Lower lobe of right lung (tissue), 2 donors: ENCODE results near the gene ESR1. TPM values are rescaled to one million over a fixed set of nuclear protein-coding genes. Genes with fewer than 3 reads are reported as not detected.

ENCODE experiments used
- ATAC-seq, 2 donors: fragments of 200-7000 bp; cut with Tn5 transposase; one replicate each; pipeline ENCODE4 v1.9.1; 2020 to 2022; ENCODE audit warnings: mild to moderate bottlenecking in 2 of 2, moderate library complexity in 2 of 2
- DNase-seq: peaks from one replicate; pipeline ENCODE4 v3.0.0-alpha.2; 2020
- H3K27ac ChIP-seq: fragments of 200-600 bp; one replicate; pipeline ENCODE4 v1.8.0; 2022
- H3K27me3 ChIP-seq: fragments of 200-600 bp; one replicate; pipeline ENCODE4 v1.8.0; 2022; ENCODE audit warnings: low read depth
- H3K36me3 ChIP-seq: fragments of 200-600 bp; one replicate; pipeline ENCODE4 v1.8.0; 2022; ENCODE audit warnings: mild to moderate bottlenecking
- H3K4me1 ChIP-seq: fragments of 200-600 bp; one replicate; pipeline ENCODE4 v1.8.0; 2022
- H3K4me3 ChIP-seq: fragments of 200-600 bp; one replicate; pipeline ENCODE4 v1.8.0; 2022; ENCODE audit warnings: mild to moderate bottlenecking
- H3K9me3 ChIP-seq: fragments of 200-600 bp; one replicate; pipeline ENCODE4 v1.8.0; 2022
- CTCF ChIP-seq: fragments of 200-600 bp; IDR thresholded peaks from one replicate; pipeline ENCODE4 v1.8.0; 2022; ENCODE audit warnings: antibody characterized with exemption, mild to moderate bottlenecking
- intact Hi-C: fragments of 100-400 bp; cut with DNase I; formaldehyde crosslinking; loops from one replicate; pipeline ENCODE4 v1.11.0; 2022
- total RNA-seq: library from RNA; stranded (reverse); fragmentation: NEBNext Ultra II Directional; extraction: Animal tissue kit (Norgen Biotek cat#: 25700); gene quantifications from one replicate; pipeline ENCODE4 v1.2.1, GENCODE V29; 2021
- donor health status: DM: no; HTN: yes; CAD: no; lungs with severe emphysema.

Gene ESR1
- total RNA-seq, 1 donor from 2014 or later = 3.7 TPM

- DNase-seq (no peak), ATAC-seq (no peak)
- TF ChIP-seq CTCF = no peak
- intact Hi-C loops = no loop called here
- Histone ChIP-seq H3K4me3 (no peak overlapping the region), H3K9me3 (no peaks in the 10 kb centered on the region), H3K27me3 (no peaks in the 10 kb centered on the region), H3K4me1 (no peaks in the 10 kb centered on the region), H3K27ac (no peak overlapping the region), H3K36me3 (peaks cover 69% of the 10 kb centered on the region)
Observed at GRCh38 chr6:152122434-152122833, 315.0 kb downstream of the ESR1 start.

- ATAC-seq (no peak), DNase-seq (no peak)
- no peak overlapping the region for H3K27ac ChIP-seq
- no peaks in the 10 kb centered on the region for H3K4me1 ChIP-seq
- intact Hi-C loops = no loop called here
- no peak overlapping the region for H3K4me3 ChIP-seq
- H3K9me3 ChIP-seq = no peaks in the 10 kb centered on the region
- TF ChIP-seq CTCF = no peak
- no peaks in the 10 kb centered on the region for H3K27me3 ChIP-seq
- peaks cover 72% of the 10 kb centered on the region for H3K36me3 ChIP-seq
Observed at GRCh38 chr6:152123076-152123475, 315.6 kb downstream of the ESR1 start.

GRCh38 chr6:152124429-152125074 lies 317.1 kb downstream of the ESR1 start:
- Histone ChIP-seq H3K4me1 (peaks cover 8% of the 10 kb centered on the region), H3K4me3 (no peak overlapping the region), H3K27me3 (no peaks in the 10 kb centered on the region), H3K27ac (no peak overlapping the region), H3K9me3 (no peaks in the 10 kb centered on the region), H3K36me3 (peaks cover 84% of the 10 kb centered on the region)
- peak; percentile 71 for TF ChIP-seq CTCF
- DNase-seq = no peak
- intact Hi-C loops = no loop called here
- peak; percentile 44 to 64 for ATAC-seq

- no peak overlapping the region for H3K4me3 ChIP-seq
- intact Hi-C loops = no loop called here
- DNase-seq = no peak
- peaks cover 16% of the 10 kb centered on the region for H3K4me1 ChIP-seq
- H3K9me3 ChIP-seq = no peaks in the 10 kb centered on the region
- H3K27ac ChIP-seq = peak overlapping the region; percentile 12
- H3K36me3 ChIP-seq = peaks cover 80% of the 10 kb centered on the region
- no peak for TF ChIP-seq CTCF
- ATAC-seq = no peak
- no peaks in the 10 kb centered on the region for H3K27me3 ChIP-seq
Observed at GRCh38 chr6:152127432-152128165, 320.1 kb downstream of the ESR1 start.

GRCh38 chr6:152129691-152130151 lies 322.2 kb downstream of the ESR1 start:
- no peak for TF ChIP-seq CTCF
- Histone ChIP-seq H3K27me3 (no peaks in the 10 kb centered on the region), H3K27ac (peak overlapping the region; percentile 80), H3K4me1 (peaks cover 16% of the 10 kb centered on the region), H3K4me3 (peak overlapping the region; percentile 48), H3K36me3 (peaks cover 85% of the 10 kb centered on the region), H3K9me3 (no peaks in the 10 kb centered on the region)
- intact Hi-C loops = no loop called here
- no peak for DNase-seq
- ATAC-seq = peak; percentile 71 to 78
